NCI-H1694 treated with DMSO at 0.1 percent for 48 hours (cell line): ENCODE measurements around the gene DRG2.

Experiments
- DNase-seq: peaks from one replicate; lab custom pipeline; 2025; lab: John Stamatoyannopoulos, UW

Gene DRG2

DNA sequence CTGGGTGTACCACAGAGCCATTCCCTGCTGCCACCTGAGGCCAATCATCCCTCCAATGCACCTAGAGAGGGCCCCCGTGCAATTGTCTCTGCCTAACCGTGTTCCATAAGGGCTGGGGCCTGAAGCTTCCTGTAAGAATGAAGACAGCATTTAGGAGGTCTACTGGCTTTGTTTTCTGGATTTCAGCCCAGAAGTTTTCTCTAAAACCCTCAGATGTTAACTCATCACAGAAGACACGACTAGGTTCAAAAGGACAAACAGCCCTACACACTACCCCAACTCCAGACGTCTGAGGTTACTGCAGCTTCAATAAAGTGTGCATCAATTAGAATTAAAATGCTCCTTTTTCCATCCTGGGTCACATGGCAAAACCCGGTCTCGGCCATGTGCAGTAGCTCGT, 10.8 kb upstream of the DRG2 start:
- no peak for DNase-seq

DNA sequence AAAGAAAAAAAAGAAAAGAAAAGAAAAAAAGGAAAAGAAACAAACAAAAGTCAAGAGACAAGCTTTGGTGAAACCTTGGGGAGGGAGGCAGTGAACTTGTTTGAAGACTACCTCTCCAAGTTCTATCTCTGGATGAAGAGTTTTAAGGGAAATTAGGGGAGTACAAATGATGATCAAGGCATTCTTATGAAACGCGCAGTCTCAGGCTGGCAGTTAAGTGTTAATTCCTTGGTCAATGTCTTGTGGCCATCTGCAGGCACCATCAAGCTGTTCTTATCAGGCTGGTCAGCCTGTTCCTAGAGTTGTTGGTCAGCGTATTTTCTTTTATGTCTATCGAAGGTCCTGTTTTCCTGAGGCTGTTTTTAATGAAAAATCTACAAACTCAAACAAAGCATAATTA, 8.2 kb upstream of the DRG2 start:
- DNase-seq: no peak

DNA sequence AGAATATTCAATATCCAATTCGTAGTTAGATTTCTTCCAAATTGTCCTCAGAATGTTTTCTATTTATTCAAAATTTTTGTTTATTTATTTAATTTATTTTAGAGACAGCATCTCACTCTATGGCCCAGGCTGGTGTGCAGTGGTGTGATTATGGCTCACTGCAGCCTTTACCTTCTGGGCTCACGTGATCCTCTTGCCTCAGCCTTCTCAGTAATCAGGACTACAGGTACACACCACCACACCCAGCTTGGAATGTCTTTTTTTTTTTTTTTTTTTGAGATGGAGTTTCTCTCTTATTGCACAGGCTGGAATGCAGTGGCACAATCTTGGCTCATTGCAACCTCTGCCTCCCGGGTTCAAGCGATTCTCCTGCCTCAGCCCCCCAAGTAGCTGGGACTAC, 3.5 kb upstream of the DRG2 start:
- no peak for DNase-seq

DNA sequence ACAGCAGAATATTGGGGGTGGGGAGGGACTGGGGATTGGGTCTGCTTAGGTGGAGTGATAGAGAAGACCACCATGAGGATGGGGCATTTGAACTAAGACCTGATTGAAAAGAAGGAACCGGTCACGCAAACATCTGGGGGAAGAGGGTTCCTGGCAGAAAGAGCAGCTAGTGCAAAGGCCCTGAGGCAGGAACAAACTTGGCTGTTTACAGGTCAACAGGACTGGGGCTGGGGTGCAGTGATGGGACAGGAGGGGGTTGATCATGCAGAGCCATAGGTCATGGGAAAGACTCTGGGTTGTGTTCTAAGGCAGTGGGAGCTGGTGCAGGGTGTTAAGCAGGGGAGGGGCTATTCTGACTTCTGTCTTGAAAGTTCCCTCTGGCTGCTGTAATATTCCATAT, 1.9 kb downstream of the DRG2 start:
- no peak for DNase-seq

DNA sequence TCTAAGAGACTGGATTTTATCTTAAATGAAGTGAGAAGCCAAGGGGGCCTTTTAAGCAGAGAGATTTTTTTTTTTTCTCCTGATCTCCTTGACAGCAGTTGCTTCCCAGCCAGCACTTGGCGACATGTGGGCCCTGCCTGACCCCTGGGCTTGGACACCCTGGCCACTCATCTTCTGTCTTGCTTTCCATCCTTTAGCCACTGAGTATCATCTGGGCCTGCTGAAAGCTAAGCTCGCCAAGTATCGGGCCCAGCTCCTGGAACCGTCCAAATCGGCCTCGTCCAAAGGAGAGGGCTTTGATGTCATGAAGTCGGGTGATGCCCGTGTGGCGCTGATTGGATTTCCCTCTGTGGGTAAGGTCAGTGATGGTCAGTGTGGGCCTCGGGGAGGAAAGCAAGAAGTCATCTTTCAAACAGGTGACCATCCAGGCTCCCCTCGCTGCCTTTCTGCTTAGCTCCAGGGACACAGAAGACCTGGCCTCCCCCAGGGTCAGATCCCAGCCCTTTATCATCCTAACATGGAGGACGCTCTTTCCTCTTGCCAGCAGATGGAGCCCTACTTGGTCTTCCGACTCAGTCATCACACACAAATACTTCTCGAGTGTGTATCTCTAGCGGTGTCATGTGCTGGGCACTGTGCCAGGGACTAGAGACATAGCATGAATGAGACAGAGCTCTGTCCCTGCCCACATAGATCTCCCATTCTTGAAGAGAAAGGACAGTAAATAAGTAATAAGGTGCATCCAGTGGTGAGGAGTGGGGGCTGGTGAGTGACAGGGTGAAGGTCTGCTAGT, 6.1 kb downstream of the DRG2 start:
- DNase-seq: peak; percentile 56

DNA sequence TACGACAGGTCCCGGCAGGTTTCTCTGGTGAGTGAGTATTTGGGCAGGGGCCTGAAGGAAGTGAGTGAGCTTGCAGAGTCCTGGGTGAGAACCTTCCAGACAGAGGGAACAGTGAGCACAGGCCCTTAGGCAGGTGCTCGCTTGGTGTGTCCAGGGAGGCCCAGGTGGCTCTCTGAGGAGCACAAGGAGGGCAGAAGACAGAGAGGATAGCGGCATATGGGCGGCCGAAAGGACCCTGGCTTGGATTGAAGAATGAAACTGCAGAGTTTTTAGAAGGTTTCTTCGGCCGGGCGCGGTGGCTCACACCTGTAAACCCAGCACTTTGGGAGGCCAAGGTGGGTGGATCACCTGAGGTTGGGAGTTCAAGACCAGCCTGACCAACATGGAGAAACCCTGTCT, 6.7 kb downstream of the DRG2 start:
- no peak for DNase-seq

DNA sequence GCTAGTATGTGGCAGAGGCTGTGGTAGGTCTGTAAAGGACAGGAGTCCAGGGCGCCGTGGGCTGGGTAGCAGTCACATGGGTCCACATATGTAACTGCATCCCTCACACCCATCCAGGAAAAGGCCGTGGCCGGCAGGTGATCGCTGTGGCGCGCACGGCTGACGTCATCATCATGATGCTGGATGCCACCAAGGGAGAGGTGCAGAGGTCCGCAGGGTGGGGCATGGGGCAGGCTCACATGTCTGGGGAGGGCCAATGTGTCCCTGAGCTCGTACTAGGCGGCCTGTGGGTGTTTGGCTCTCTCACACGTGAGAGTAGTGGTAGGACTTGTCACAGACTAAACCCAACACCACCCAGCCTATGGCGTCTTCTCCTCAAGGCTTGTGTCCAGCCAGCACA, 11.8 kb downstream of the DRG2 start:
- no peak for DNase-seq

DNA sequence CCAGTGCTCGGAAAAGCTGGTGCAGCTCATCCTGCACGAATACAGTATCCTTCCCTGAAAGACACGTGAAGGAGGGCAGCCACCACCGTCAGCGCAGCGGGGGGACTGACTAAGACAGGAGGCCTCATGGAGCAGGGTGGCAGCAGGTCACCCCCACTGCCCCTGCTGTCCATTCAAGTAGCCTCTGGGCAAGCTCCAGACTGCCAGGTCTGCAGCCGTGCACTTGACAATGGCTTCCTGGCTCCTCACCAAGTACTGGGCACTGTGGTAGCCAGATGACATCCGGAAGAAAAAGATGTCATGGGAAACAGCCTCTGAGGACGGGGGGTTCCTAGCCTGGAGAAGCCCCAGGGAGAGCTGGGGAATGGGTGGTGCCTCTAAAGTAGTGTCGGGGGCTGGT, 12.9 kb downstream of the DRG2 start:
- no peak for DNase-seq

DNA sequence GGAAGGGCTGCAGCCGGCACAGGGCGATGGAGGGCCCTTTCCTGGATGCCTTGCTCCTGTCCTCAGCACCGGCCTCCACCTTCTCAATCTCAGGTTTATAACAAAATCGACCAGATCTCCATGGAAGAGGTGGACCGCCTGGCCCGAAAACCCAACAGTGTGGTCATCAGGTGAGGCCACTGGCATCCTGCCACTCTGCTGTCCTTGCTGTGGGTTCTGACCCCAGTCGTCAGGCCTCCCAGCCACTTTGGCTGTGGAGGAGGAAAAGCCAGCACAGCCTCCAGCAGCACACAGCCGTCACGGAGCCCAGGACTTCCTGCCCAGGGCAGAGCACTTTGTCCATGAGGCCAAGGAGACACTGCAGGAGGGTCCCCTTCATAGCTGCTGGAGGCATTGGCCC, 14.1 kb downstream of the DRG2 start:
- no peak for DNase-seq

DNA sequence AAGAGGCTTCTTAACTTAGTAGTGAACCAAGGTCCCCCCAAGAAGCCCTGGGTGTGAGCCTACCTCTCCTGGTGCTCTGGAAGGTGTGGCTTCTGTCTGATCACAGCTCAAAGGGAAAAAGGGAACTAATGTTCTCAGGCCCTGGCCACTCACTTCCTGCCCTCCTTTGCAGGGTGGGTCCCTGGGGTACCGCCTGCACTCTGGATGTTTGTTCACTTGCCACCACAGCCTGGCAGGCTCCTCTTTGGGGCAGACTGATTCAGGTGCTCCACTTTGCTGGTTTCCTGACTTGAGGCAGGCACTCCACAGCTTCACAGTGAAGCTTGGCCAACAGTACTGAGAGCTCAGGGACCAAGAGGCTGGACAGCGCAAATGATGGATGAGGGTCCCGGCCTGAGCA, 14.9 kb downstream of the DRG2 start:
- no peak for DNase-seq

DNA sequence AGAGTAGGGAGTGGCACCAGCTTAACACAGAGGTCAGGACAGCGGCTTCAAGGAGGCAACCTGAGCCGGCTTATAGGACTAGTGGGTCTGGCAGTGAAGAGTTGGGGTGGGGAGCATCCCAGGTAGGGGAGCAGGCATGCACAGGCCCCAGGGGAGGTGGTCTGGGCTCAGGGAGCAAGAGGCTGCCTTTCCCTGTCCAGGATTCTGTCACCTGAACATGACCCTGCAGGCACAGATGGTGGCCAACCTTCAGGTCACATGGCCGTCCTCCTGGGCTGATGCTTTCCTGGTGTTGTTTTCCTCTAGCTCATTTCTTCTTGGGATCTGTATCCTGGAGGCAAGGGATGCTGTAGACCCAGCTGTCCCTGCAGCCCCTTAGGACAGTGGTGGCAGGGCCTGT, 17.3 kb downstream of the DRG2 start:
- DNase-seq: no peak

DNA sequence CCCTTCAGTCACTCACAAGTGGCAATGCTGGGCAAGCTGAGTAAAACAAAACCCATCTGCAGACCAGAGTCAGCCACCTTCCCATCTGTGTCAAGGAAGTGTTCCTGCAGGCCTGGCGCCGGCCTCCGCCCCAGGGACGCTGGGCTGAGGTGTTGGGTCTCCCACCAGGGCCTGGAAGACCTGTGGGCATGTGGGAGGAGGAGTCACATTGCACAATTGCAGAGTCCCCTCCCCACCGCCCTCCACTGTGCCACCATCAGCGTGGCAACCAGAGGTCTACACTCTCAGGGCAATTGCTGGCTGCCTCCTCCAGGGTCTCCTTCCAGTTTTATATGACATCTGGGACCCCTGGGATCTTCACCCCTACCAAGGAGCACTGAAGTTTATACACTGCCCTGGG, 17.8 kb downstream of the DRG2 start:
- DNase-seq: no peak

DNA sequence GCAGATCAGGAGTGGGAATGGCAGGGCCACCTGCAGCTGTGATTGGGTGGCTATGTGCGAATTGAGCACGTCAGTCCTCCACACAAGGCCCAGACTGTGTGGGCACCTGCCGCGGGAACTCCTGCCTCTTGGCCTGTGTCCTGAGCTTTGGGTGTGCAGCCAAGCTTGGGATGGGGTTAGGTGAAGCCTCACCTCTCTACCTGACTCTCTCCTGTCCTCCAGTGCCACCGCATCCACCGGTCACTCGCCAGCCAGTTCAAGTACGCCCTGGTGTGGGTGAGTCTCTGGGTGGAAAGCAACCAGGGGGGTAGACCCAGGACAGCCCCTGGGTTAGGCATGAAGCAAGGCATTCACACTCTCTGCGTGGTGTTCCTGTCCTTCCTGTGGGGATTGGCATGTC, 18.5 kb downstream of the DRG2 start:
- no peak for DNase-seq

DNA sequence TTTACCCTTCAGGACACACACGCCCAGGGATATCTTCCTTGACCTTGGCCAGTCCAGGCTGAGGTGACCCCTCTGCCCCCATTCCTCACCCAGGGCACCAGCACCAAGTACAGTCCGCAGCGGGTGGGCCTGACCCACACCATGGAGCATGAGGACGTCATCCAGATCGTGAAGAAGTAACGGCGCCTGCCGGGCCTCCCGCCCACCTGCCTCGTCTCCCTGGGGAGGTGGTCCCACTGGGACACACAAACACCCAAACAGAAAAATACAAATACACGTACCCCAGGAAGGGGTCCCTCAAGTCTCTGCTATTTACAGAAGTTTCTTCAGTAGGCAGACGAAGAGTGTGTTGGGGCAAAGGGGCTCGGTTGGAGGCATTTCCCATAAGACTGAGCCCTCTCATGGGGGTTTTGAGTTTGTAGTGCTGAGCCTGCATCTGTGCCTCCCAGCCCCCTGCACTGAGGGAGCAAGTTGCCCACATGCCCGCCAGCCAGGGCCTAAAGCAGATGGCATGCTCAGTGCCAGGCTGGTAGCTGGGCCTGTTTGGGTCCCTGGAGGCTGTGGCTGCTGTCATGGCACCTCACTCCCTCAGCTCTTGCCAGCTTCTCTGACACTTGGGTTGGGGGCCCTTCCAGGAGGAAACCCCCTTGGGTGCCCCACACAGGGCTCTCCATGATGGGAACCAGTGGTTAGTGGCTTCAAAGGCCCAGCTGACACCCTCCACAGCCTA, 19.5 kb downstream of the DRG2 start:
- DNase-seq: peak; percentile 86

DNA sequence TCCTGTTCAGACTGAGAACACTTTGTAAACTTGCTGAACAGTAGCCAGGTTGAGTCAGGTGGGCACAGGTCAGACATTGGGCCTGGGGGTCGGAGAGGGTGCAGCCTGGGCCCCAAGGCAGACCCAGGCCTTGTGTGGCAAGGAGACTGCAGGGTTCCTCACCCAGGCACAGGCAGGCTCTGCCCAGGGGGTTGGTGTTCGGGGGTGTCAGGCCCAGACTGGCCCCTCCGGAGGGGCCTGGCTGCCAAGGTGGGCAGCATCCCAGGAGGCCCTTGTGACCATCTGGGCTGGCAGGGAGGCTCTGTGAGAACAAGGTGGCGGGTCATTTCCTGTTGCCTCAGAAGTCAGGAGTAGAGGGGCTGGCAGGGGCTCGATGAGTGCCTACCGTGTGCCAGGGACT, 20.2 kb downstream of the DRG2 start:
- no peak for DNase-seq

DNA sequence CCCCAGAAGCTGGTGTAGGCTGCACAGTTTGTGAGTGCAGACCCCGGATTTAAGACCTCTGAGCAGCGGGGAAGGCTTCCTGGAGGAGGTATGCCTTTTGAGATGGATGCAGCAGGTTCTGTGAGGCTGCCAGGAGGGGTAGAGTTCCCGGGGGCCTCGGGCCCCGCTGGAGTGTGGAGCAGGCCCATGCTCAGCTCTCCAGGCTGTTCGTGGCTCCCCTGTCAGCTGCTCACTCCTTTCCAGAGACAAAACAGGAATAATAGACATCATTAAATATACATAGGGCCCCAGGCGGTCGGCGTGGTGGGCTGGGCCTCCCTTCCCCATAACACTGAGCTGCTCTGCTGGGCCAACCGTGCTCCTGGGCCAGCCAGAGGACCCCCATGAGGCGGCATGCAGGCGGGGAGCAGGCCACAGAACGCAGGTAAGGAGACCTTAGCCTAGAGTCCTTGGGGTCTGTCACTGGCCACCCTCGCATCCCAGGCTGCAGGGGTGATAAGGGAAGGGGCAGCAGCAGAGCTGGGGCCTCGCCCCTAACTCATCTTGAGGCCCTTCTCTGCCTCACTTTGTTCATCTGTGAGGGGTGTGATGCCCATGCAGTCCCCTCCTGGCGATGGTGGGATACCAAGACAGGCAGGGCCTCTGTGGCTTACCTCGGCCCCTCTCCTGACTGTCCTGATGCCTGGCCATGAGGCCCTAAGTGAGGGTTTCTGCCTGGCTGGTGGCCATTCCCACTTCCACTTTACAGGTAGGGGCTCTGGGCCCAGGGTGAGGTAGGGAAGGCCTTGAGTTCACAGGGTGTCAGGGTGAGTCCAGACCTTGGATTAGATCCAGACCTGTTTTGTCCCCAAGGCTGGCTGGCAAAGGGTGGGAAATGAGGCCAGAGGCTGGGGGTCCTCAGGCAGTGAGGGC, 20.9 kb downstream of the DRG2 start, which contains the start of gene MYO15A:
TSS of gene MYO15A (plus strand) at position 356 of the 912 bp plus-strand sequence. CDS start 10,045 bp downstream, outside the sequence.
- no peak for DNase-seq

DNA sequence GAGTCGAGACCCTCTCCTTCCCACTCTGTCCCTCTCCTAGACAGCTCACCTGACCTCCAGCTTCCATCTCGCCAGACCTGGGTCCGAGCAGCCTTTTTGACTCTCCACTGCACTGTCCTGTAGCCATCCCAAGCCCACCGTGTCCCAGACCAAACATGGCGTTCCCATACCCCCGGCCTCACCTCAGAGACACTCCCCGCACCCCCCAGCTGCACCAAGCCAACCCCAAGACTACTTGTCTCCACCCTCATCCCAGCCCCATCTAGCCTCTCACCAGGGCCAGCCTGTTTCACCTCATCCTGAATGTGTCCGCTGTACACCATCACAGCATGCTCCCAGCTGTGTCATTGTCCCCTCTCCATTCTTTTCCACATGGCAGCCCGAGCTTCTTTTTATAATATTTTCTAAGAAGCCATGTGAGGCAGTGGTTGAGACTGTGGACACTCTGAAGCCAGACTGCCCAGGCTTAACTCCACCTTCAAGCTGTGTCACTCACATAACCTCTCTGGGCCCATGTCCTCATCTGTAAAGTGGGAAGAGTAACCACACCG, 22.3 kb downstream of the DRG2 start:
- no peak for DNase-seq

DNA sequence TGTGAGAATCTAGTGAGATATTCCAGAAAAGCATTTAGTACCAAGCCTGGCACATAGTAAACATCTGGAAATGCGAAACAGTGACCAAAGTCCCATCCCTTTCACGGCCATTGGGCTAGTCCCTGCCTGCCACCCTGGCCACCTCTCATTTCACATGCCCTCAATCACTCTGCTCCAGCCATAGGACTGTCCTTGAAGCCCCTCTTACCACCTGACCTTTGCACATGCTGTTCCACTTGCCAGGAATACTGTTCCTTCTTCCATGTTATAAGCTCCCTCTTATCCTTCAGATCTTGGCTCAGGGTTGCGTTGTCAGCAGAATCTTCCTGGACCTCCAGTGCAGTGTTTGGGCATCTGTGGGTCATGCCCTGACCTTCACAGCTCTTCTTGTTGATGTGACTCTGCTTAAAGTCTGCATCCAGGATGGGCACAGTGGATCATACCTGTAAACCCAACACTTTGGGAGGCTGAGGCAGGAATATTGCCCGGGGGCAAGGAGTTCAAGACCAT, 22.9 kb downstream of the DRG2 start:
- no peak for DNase-seq

DNA sequence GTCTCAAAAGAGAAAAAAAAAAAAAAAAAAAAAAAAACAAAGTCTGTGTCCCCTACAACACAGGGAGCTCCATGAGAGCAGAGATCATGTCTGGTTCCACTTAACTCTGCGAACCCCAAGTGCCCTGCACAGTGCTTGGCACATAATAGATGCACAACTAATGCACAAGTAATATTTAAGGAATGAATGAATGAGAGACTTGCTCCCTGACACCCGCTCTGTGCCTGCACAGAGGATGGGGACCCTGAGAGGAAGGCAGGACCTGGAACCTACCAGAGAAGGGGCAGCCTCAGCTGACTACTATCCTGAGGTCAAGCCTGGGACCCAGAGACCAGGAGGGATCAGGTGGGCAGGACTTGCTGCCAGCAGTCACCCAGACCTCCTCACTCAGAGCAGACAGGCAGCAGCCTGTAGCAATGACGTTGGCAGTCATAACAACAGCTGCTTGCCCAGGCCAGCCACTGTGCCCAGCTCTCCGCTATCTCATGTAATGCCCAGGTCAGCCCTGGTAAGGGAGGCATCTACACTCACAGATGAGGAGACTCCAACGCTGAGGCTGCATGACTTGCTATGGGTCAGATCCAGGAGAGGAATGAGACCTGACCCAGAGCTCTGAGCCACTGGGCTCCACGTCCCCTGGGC, 23.7 kb downstream of the DRG2 start:
- DNase-seq: no peak

DNA sequence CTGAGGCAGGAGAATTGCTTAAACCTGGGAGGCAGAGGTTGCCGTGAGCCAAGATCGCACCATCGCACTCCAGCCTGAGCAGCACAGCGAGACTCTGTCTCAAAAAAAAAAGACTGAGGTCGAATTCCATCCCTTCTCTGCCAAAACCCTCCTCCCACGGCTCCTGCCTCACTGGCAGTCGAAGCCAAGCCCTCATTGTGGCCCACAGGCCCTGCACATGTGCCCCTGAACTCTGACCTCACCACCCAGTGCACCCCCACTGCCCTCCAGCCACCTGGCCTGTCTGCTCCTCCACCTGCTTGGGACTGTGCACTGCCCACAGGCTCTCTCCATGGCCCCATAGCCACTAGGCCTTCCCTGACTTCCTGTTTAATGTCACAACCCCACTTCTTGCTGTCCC, 27.8 kb downstream of the DRG2 start:
- no peak for DNase-seq

DNA sequence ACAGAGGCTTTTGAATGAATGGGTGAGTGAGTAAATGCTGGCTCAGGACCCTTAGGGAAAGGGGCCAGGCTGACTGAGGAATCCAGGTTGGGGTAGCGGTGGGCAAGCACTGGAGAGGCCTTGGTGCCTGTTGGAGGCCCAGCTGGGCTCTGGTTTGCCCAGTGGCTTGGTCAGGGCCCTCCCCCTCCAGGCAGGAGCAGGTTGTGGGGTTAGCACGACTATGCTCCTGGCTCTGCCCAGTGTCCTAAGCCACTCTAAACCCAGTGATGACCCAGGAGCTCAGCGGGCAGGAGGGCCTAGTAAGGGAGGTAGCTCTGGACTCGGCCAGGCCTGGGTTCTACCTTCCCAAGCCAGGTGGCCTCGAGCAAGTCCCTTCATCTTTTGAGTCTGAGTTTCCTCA, 28.3 kb downstream of the DRG2 start:
- no peak for DNase-seq

DNA sequence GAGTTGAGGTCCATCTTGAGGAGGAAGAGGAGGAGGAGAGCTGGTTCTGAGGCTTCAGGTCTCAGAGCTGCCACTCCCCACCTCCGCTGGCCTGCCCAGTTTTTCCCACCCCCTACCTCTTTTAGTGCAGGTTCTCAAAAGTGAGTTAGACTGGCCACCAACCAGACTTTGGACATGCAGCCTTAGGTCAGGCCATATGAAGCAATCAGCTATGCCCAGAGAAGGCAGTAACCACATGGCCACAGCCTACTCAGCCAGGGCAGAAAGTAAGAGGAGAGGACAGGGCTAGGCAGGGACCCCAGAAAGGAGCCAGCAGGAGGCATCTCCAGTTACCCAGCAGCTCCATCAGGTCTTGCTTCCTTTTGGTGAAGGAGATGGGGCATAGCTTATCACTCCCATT, 29.8 kb downstream of the DRG2 start:
- DNase-seq: no peak
